Right atrium auricular region (tissue), 2 donors: ENCODE data around the gene ADGRG3. TPM values are rescaled to one million over a fixed set of nuclear protein-coding genes. Genes with fewer than 3 reads are reported as not detected.

ENCODE experiments used
- DNase-seq: peaks from one replicate; pipeline ENCODE4 v3.0.0-alpha.2; 2019; ENCODE audit warnings: low spot score
- H3K27ac ChIP-seq, 2 donors: fragments of 200-600 bp; sonication (generic); 1 replicate in 1 of 2; 2 replicates in 1 of 2; pipeline ENCODE4 v1.5.1; 2016 to 2019
- H3K27me3 ChIP-seq, 2 donors: fragments of 200-600 bp; sonication (generic); one replicate each; pipeline versions ENCODE4 v1.5.1 to v1.6.0; 2017 to 2019
- H3K36me3 ChIP-seq: fragments of 200-600 bp; sonication (generic); one replicate; pipeline ENCODE4 v1.5.1; 2016
- H3K4me1 ChIP-seq, 2 donors: fragments of 200-600 bp; sonication (generic); one replicate each; pipeline versions ENCODE4 v1.5.1 to v1.6.0; 2017 to 2019
- H3K4me3 ChIP-seq, 2 donors: fragments of 200-600 bp; sonication (generic); 1 replicate in 1 of 2; 2 replicates in 1 of 2; pipeline ENCODE4 v1.5.1; 2017 to 2019; ENCODE audit warnings: mild to moderate bottlenecking in 1 of 2, moderate library complexity in 1 of 2
- H3K9me3 ChIP-seq, 2 donors: fragments of 200-600 bp; sonication (generic); one replicate each; pipeline ENCODE4 v1.5.1; 2019
- CTCF ChIP-seq, 2 donors: fragments of 200-600 bp; sonication (generic); IDR thresholded peaks; one replicate each; pipeline ENCODE4 v1.5.1; 2019; ENCODE audit warnings: antibody characterized with exemption in 2 of 2
- total RNA-seq, 2 donors: library from RNA; depleted of rRNA; stranded (reverse); fragments of >200 nt; gene quantifications; one replicate each; pipeline ENCODE4 v1.1.0, GENCODE V29; 2016

ADGRG3 gene
- total RNA-seq, 2 donors from 2014 or later = 0.75 to 1.0 TPM

GRCh38 chr16:57683636-57684545 lies 15.8 kb downstream of the ADGRG3 start:
- no peak for DNase-seq
- Histone ChIP-seq H3K27me3 (no peaks in the 10 kb centered on the region), H3K9me3 (no peaks in the 10 kb centered on the region), H3K4me1 (no peaks in the 10 kb centered on the region), H3K27ac (no peak overlapping the region), H3K36me3 (no peaks in the 10 kb centered on the region), H3K4me3 (no peak overlapping the region)
- no peak for TF ChIP-seq CTCF (IDR thresholded peaks at IDR 0.05)

- no peaks in the 10 kb centered on the region for H3K27me3 ChIP-seq
- no peak for TF ChIP-seq CTCF (IDR thresholded peaks at IDR 0.05)
- H3K9me3 ChIP-seq = no peaks in the 10 kb centered on the region
- H3K27ac ChIP-seq = no peak overlapping the region
- no peaks in the 10 kb centered on the region for H3K4me1 ChIP-seq
- no peak overlapping the region for H3K4me3 ChIP-seq
- no peak for DNase-seq
- no peaks in the 10 kb centered on the region for H3K36me3 ChIP-seq
Observed at GRCh38 chr16:57684626-57685358, 16.7 kb downstream of the ADGRG3 start.

- Histone ChIP-seq H3K27ac (no peak overlapping the region), H3K4me3 (no peak overlapping the region), H3K27me3 (no peaks in the 10 kb centered on the region), H3K4me1 (no peaks in the 10 kb centered on the region), H3K9me3 (no peaks in the 10 kb centered on the region), H3K36me3 (no peaks in the 10 kb centered on the region)
- no peak for DNase-seq
- TF ChIP-seq CTCF (IDR thresholded peaks at IDR 0.05) = no peak
Observed at GRCh38 chr16:57685633-57686032, 17.5 kb downstream of the ADGRG3 start.

- no peaks in the 10 kb centered on the region for H3K27me3 ChIP-seq
- H3K36me3 ChIP-seq = no peaks in the 10 kb centered on the region
- H3K4me1 ChIP-seq = no peaks in the 10 kb centered on the region
- DNase-seq = no peak
- no peak overlapping the region for H3K27ac ChIP-seq
- H3K9me3 ChIP-seq = no peaks in the 10 kb centered on the region
- no peak for TF ChIP-seq CTCF (IDR thresholded peaks at IDR 0.05)
- H3K4me3 ChIP-seq = no peak overlapping the region
Observed at GRCh38 chr16:57686577-57686976, 18.5 kb downstream of the ADGRG3 start.

- Histone ChIP-seq H3K27ac (no peak overlapping the region), H3K36me3 (no peaks in the 10 kb centered on the region), H3K27me3 (no peaks in the 10 kb centered on the region), H3K4me3 (no peak overlapping the region), H3K4me1 (no peaks in the 10 kb centered on the region), H3K9me3 (no peaks in the 10 kb centered on the region)
- no peak for TF ChIP-seq CTCF (IDR thresholded peaks at IDR 0.05)
- no peak for DNase-seq
Observed at GRCh38 chr16:57687363-57687929, 19.3 kb downstream of the ADGRG3 start.
